ENCODE results near the gene MARCHF10.

Gene MARCHF10

DNA sequence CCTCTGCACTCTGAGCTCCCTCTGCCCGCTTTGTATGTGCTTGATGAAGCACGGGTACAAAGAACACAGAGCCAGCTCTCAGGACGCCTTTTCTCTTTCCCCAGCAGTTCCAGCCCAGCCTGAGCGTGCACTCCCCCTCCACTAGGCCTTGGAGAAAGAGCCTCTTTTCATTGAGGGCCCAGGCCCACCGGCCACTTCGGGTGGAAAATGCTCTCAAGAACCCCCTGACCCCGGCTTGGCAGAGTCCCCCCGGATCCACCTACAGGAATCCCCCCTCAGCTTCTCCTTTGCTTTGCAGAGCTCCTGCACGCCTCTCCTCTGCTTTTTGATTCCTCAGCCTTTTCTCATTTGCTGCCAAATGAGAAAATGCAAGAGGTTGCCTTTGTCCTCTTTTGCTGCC lies 150.4 kb downstream of the MARCHF10 start:
- TF ChIP-seq, protein P1, sequence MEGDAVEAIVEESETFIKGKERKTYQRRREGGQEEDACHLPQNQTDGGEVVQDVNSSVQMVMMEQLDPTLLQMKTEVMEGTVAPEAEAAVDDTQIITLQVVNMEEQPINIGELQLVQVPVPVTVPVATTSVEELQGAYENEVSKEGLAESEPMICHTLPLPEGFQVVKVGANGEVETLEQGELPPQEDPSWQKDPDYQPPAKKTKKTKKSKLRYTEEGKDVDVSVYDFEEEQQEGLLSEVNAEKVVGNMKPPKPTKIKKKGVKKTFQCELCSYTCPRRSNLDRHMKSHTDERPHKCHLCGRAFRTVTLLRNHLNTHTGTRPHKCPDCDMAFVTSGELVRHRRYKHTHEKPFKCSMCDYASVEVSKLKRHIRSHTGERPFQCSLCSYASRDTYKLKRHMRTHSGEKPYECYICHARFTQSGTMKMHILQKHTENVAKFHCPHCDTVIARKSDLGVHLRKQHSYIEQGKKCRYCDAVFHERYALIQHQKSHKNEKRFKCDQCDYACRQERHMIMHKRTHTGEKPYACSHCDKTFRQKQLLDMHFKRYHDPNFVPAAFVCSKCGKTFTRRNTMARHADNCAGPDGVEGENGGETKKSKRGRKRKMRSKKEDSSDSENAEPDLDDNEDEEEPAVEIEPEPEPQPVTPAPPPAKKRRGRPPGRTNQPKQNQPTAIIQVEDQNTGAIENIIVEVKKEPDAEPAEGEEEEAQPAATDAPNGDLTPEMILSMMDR (IDR thresholded peaks at IDR 0.05; ENCODE audit: insufficient read depth, low read length, poor library complexity, severe bottlenecking): no peak
- H3K27me3 ChIP-seq (replicated peaks; ENCODE audit: control insufficient read depth, insufficient read depth, low read length): no peaks in the 10 kb centered on the region
- DNase-seq (ENCODE audit: extremely low read depth, insufficient read length): no peak
- H3K4me3 ChIP-seq (replicated peaks; ENCODE audit: low read depth, low read length): no peak overlapping the region
- H3K36me3 ChIP-seq (ENCODE audit: control insufficient read depth, insufficient read depth, low read length): no peaks in the 10 kb centered on the region

DNA sequence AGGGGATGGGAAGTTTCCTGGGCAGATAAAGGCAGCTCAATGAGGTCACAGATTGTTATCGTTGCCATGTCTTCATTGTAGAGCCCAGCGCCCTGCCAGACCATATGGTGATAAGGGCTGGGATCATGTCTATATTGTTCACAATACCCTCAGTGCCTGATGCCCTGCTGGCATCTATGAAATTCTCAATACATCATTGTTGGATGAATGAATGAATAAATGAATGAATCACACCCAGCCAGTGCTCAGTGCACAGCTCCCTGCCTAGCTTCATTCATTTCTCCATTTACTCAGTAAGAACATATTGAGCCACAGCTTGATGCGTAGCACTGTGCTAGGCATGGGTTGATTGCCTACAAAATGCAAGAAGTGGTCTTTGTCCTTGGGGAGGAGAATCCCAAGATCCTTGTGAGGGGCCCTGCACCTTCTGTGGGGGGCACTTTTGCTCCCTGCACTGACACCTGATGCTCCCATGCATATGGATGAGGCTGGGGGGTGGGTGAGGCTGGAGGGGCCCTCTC lies 150.9 kb downstream of the MARCHF10 start:
- Histone ChIP-seq H3K4me3 (replicated peaks; ENCODE audit: low read depth, low read length) (no peak overlapping the region), H3K36me3 (ENCODE audit: control insufficient read depth, insufficient read depth, low read length) (no peaks in the 10 kb centered on the region), H3K27me3 (replicated peaks; ENCODE audit: control insufficient read depth, insufficient read depth, low read length) (no peaks in the 10 kb centered on the region)
- TF ChIP-seq, protein P1 (IDR thresholded peaks at IDR 0.05; ENCODE audit: insufficient read depth, low read length, poor library complexity, severe bottlenecking): no peak
- no peak for DNase-seq (ENCODE audit: extremely low read depth, insufficient read length)

DNA sequence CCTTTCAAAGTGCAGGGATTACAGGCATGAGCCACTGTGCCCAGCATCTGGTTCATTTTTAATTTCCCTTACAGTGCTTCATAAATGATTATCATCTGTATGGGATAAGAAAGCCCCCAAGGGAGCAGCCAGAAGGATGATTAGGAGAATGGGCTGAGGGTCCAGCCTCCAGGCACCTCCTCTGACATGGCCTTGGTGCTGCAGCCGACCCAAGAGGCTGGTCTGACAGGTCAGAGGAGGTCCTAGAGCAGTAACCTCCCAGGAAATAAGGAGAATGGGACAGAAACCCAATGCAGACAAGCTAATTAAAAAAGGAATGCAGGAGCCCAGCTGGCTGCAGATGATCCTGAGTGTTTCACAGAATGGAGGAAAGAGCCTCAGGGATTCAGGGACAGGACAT lies 151.7 kb downstream of the MARCHF10 start:
- TF ChIP-seq, protein P1 (IDR thresholded peaks at IDR 0.05; ENCODE audit: insufficient read depth, low read length, poor library complexity, severe bottlenecking): no peak
- Histone ChIP-seq H3K36me3 (ENCODE audit: control insufficient read depth, insufficient read depth, low read length) (no peaks in the 10 kb centered on the region), H3K27me3 (replicated peaks; ENCODE audit: control insufficient read depth, insufficient read depth, low read length) (no peaks in the 10 kb centered on the region), H3K4me3 (replicated peaks; ENCODE audit: low read depth, low read length) (no peak overlapping the region)
- DNase-seq (ENCODE audit: extremely low read depth, insufficient read length): no peak

DNA sequence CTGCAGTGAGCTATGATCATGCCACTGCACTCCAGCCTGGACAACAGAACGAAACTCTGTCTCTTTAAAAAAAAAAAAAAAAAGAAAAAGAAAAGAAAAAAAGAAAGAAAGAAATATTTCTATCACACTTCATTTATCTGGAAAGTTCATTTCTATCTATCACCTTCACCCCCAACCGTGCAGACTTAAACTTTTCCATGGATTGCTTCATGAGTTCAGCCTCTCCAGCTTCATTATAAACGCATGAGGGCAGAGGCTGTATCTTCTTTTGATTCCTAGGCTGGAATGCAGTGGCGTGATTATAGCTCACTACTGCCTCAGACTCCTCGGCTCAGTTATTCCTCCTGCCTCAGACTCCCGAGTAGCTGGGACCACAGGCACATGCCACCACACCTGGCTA lies 152.5 kb downstream of the MARCHF10 start:
- Histone ChIP-seq H3K36me3 (ENCODE audit: control insufficient read depth, insufficient read depth, low read length) (no peaks in the 10 kb centered on the region), H3K4me3 (replicated peaks; ENCODE audit: low read depth, low read length) (no peak overlapping the region), H3K27me3 (replicated peaks; ENCODE audit: control insufficient read depth, insufficient read depth, low read length) (no peaks in the 10 kb centered on the region)
- TF ChIP-seq, protein P1 (IDR thresholded peaks at IDR 0.05; ENCODE audit: insufficient read depth, low read length, poor library complexity, severe bottlenecking): no peak
- no peak for DNase-seq (ENCODE audit: extremely low read depth, insufficient read length)

DNA sequence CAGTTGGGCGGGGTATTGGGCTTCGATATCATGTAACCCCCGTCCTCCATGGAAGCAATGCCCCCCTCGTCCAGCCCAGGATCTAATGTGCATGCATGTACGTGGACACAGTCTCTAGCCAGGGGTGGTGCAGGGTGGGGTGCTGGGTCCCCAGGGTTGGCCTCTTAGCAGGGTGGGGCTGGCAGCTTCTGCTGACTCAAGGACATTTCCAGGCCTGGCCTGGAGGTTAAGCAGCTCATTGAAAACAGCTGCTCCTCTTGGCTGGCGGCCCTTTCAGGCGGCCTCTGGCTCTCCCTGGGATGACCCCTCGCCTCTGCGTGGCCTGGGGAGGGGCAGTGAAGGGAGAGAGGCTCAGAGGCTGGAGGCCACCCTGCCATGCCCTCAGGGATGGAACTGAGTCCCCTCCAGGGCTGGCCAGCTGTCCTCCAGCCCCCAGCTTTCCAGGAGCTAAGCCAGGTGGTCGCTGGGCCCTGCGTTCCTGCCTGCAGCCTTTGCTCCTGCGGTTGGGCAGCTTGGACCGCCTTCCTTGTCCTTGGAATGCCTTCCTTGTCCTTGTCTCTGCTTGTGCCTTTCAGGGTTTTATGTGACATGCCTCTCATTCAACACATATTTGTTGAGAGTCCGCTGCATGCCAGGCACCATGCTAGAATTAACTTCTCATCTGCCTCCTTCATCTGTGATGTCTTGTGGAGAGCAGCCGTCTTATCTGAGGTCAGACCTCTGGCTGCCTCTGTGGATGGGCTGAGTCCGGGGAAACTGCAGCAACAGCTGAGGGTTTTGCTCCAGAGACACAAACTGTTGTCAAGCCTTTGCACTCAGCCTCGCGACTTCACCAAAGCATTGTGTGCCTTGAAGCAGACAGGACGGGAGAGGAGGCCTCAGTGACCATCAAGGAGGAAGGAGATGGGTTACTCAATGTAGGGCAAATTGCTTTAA lies 154.0 kb downstream of the MARCHF10 start:
- Histone ChIP-seq H3K4me3 (replicated peaks; ENCODE audit: low read depth, low read length) (no peak overlapping the region), H3K27me3 (replicated peaks; ENCODE audit: control insufficient read depth, insufficient read depth, low read length) (no peaks in the 10 kb centered on the region), H3K36me3 (ENCODE audit: control insufficient read depth, insufficient read depth, low read length) (no peaks in the 10 kb centered on the region)
- no peak for DNase-seq (ENCODE audit: extremely low read depth, insufficient read length)
- TF ChIP-seq, protein P1 (IDR thresholded peaks at IDR 0.05; ENCODE audit: insufficient read depth, low read length, poor library complexity, severe bottlenecking): no peak
